Measurements from ENCODE around the gene EPN1.

Gene EPN1

DNA sequence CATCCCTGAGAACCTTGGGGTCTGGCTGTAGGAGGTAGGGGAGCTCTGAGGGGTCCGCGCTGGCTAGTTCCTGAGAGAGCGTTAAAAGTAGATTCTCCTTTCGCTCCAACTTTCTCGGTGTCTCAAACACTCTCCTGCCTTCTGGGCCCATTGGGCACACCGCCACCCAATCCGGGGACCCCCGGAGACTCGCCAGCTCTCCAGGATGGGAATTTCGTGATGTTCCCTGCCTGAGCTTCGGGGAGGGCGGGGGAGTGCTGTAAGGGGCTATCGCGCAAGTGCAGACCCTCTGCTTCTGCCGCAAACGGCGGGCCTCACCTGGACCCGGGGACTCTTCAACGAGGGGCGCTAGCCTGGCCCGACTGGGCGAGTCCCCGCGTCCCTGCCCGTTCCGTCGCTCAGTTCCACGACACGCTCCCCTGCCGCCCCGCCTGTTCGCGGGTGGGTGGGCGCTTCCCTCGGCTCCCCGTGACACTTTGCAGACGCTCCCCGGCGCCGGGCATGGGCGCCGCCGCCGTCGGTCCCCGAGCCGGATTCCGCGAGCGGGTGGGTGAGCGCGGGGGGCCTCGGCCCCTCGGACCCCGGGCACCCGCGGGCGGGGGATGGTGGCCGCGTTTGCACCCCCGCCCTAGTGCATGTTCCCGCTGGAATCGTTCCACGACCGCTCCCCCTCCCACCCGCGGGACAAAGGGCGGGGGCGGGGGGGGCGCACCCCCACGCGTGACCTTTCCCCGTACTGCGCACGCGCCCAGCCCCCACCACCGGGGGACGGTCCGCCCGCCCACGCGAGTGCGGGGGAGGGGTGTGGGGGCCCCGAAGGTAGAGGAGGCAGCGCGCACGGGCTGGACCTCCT is 27.1 kb upstream of the EPN1 start, which contains the start of gene CCDC106:
Gene CCDC106 (plus strand): TSS at position 481 of the 853 bp plus-strand sequence. CDS start 835 bp downstream, outside the sequence.
- Histone ChIP-seq H3K36me3 (ENCODE audit: control insufficient read depth, low read length) (peaks cover 88% of the 10 kb centered on the region), H3K9me3 (ENCODE audit: control insufficient read depth, insufficient read depth, low read length) (no peaks in the 10 kb centered on the region), H3F3A (ENCODE audit: control insufficient read depth, insufficient read depth) (peaks cover 25% of the 10 kb centered on the region), H3K4me2 (ENCODE audit: low read length) (peak within 1 kb of the TSS; percentile 87), H3K9me2 (replicated peaks; ENCODE audit: control insufficient read depth, low read length) (no peaks in the 10 kb centered on the region), H3K4me1 (ENCODE audit: control insufficient read depth, low read length) (peaks cover 55% of the 10 kb centered on the region), H3K27me3 (ENCODE audit: control insufficient read depth, low read length) (no peaks in the 10 kb centered on the region), H3K27ac (ENCODE audit: low read depth, low read length) (peak within 1 kb of the TSS; percentile 99), H3K79me2 (ENCODE audit: control insufficient read depth, low read length) (peaks cover 79% of the 10 kb centered on the region), H3K4me3 (ENCODE audit: low read length) (peak within 1 kb of the TSS; percentile 94), H4K20me1 (ENCODE audit: control insufficient read depth, insufficient read depth, low read depth, low read length) (no peaks in the 10 kb centered on the region)
- TF ChIP-seq, protein P1, sequence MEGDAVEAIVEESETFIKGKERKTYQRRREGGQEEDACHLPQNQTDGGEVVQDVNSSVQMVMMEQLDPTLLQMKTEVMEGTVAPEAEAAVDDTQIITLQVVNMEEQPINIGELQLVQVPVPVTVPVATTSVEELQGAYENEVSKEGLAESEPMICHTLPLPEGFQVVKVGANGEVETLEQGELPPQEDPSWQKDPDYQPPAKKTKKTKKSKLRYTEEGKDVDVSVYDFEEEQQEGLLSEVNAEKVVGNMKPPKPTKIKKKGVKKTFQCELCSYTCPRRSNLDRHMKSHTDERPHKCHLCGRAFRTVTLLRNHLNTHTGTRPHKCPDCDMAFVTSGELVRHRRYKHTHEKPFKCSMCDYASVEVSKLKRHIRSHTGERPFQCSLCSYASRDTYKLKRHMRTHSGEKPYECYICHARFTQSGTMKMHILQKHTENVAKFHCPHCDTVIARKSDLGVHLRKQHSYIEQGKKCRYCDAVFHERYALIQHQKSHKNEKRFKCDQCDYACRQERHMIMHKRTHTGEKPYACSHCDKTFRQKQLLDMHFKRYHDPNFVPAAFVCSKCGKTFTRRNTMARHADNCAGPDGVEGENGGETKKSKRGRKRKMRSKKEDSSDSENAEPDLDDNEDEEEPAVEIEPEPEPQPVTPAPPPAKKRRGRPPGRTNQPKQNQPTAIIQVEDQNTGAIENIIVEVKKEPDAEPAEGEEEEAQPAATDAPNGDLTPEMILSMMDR (IDR thresholded peaks at IDR 0.05; ENCODE audit: low read depth, low read length, poor library complexity, severe bottlenecking) = no peak
- TF ChIP-seq EZH2phosphoT487 (IDR thresholded peaks at IDR 0.05; ENCODE audit: borderline replicate concordance, low read length) = no peak

DNA sequence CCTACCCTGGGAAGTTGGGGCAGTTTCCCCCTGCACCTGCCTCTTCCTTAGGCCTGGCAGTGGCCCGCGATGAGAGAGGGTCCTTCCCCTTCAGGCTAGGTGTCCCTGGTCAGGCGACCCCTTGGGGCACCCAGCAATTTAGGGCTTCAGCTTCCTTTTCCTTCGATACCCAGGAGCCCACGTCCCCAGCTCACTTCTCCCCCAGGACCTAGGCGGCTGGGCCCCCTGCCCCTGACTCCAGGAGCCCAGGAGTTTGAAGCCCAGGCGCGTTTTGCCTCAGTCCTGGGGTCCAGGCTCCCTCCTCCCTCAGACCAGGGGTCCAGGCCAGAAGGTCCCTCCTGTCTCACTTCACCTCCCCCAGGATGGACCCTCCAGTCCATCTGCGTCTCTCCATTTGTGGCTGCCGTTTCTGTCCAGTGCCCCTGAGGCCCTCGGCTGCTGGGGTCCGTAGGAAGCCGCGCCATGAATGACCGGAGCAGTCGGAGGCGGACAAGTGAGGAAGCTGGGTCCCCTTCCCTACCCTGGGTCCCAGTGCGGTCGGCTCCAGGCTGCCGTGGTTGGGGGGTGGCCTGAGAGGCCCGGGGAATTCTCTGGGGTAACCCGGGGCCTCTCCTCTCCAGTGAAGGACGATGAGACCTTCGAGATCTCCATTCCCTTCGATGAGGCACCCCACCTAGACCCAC is 26.3 kb upstream of the EPN1 start:
- peak overlapping the region; percentile 99 for H3K27ac ChIP-seq (ENCODE audit: low read depth, low read length)
- H3K4me3 ChIP-seq (ENCODE audit: low read length) = peak overlapping the region; percentile 94
- TF ChIP-seq EZH2phosphoT487 (IDR thresholded peaks at IDR 0.05; ENCODE audit: borderline replicate concordance, low read length) = no peak
- TF ChIP-seq, protein P1 (IDR thresholded peaks at IDR 0.05; ENCODE audit: low read depth, low read length, poor library complexity, severe bottlenecking) = no peak
- peaks cover 25% of the 10 kb centered on the region for H3F3A ChIP-seq (ENCODE audit: control insufficient read depth, insufficient read depth)
- no peaks in the 10 kb centered on the region for H3K9me2 ChIP-seq (replicated peaks; ENCODE audit: control insufficient read depth, low read length)
- H3K36me3 ChIP-seq (ENCODE audit: control insufficient read depth, low read length) = peaks cover 86% of the 10 kb centered on the region
- H3K27me3 ChIP-seq (ENCODE audit: control insufficient read depth, low read length) = no peaks in the 10 kb centered on the region
- H4K20me1 ChIP-seq (ENCODE audit: control insufficient read depth, insufficient read depth, low read depth, low read length) = no peaks in the 10 kb centered on the region
- H3K9me3 ChIP-seq (ENCODE audit: control insufficient read depth, insufficient read depth, low read length) = no peaks in the 10 kb centered on the region
- peak overlapping the region; percentile 87 for H3K4me2 ChIP-seq (ENCODE audit: low read length)
- peaks cover 72% of the 10 kb centered on the region for H3K79me2 ChIP-seq (ENCODE audit: control insufficient read depth, low read length)
- peaks cover 57% of the 10 kb centered on the region for H3K4me1 ChIP-seq (ENCODE audit: control insufficient read depth, low read length)

DNA sequence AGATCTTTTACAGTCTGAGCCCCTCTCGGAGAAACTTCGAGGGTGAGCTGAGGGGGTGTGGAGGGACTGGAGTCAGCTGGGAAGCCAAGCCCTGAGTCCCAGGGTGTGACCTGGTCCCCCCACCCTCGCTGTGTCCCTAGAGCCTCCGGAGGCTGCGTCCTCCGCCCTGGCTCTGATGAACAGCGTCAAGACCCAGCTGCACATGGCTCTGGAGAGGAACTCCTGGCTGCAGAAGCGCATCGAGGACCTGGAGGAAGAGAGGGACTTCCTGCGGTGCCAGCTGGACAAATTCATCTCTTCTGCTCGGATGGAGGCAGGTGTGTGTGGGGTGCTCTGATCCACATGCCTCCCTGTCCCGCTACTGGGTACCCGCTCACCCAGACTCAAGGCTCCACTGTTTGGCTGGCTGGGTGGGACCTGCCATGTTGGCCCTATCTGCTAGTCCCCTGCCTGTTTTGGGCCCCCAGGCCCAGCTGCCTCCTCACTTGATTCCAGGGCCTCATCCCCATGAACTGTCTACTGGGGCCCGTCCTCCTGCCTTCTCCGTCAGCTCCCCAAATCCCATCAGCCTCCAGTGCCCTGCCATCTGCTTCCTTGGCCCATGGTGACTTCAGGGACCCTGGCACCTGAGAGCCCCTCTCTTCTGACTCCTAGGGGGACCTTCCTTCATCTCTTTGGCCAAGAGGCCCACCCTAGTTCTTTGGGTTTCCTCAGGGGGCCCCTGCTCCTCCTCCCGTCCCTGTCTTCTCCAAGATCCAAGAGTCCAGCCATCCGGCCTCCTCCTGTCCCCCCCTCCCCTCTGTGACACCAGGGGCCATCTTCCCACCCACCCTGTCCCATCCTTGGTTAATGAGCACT is 25.5 kb upstream of the EPN1 start:
- peak overlapping the region; percentile 87 for H3K4me2 ChIP-seq (ENCODE audit: low read length)
- peaks cover 79% of the 10 kb centered on the region for H3K36me3 ChIP-seq (ENCODE audit: control insufficient read depth, low read length)
- H3K27me3 ChIP-seq (ENCODE audit: control insufficient read depth, low read length) = no peaks in the 10 kb centered on the region
- peak overlapping the region; percentile 94 for H3K4me3 ChIP-seq (ENCODE audit: low read length)
- no peak for TF ChIP-seq EZH2phosphoT487 (IDR thresholded peaks at IDR 0.05; ENCODE audit: borderline replicate concordance, low read length)
- TF ChIP-seq, protein P1 (IDR thresholded peaks at IDR 0.05; ENCODE audit: low read depth, low read length, poor library complexity, severe bottlenecking) = no peak
- peaks cover 56% of the 10 kb centered on the region for H3K4me1 ChIP-seq (ENCODE audit: control insufficient read depth, low read length)
- no peaks in the 10 kb centered on the region for H3K9me3 ChIP-seq (ENCODE audit: control insufficient read depth, insufficient read depth, low read length)
- peaks cover 64% of the 10 kb centered on the region for H3K79me2 ChIP-seq (ENCODE audit: control insufficient read depth, low read length)
- H4K20me1 ChIP-seq (ENCODE audit: control insufficient read depth, insufficient read depth, low read depth, low read length) = no peaks in the 10 kb centered on the region
- peaks cover 22% of the 10 kb centered on the region for H3F3A ChIP-seq (ENCODE audit: control insufficient read depth, insufficient read depth)
- no peaks in the 10 kb centered on the region for H3K9me2 ChIP-seq (replicated peaks; ENCODE audit: control insufficient read depth, low read length)
- peak overlapping the region; percentile 99 for H3K27ac ChIP-seq (ENCODE audit: low read depth, low read length)

Measured in DOHH2 (cell line).